Vagina (tissue), 2 donors: ENCODE data around the gene PLEKHM2.

ENCODE experiments used
- POLR2AphosphoS5 ChIP-seq, 2 donors: sonication (generic); formaldehyde crosslinking; IDR thresholded peaks; one replicate each; pipeline ENCODE4 v1.9.0; 2017; ENCODE audit warnings: antibody characterized with exemption in 2 of 2, mild to moderate bottlenecking in 2 of 2, low read depth in 1 of 2; ENCODE audit not compliant: insufficient read depth in 1 of 2
- TF ChIP-seq, protein P1 (sequence below), 3 experiments: fragments of 450-650 bp in 2 of 3; fragments of 200-600 bp in 1 of 3; sonication (generic) in 1 of 3; IDR thresholded peaks; one replicate each; pipeline ENCODE4 v1.5.1; 2017 to 2019; ENCODE audit warnings: antibody characterized with exemption in 3 of 3, mild to moderate bottlenecking in 2 of 3, moderate library complexity in 2 of 3

DNA sequence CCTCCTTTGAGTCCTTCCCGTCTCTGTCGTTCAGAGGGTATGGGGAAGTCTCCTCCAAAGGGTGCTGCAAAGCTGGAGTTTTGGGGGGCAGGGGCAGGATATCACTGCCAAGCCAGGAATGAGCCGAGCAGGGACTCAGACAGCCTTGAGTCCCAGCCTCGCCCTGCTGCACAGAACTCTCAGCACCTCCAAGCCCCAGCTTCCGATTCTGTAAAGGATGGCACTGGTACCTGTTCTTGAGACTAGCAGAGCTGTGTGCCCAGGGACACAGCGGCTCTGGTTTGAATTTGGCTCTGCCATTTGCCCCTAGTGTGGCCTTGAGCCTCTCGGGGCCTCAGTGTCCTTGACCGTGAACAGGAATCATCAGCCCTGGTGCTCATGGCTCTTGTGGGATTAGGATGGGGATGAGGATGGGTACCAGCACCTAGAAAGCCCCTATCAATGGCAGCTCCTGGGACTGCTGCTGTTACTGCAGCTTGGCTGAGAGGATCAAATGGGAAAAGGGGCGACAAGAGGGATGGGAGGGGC lies 73.0 kb downstream of the PLEKHM2 start:
- TF ChIP-seq, protein P1, sequence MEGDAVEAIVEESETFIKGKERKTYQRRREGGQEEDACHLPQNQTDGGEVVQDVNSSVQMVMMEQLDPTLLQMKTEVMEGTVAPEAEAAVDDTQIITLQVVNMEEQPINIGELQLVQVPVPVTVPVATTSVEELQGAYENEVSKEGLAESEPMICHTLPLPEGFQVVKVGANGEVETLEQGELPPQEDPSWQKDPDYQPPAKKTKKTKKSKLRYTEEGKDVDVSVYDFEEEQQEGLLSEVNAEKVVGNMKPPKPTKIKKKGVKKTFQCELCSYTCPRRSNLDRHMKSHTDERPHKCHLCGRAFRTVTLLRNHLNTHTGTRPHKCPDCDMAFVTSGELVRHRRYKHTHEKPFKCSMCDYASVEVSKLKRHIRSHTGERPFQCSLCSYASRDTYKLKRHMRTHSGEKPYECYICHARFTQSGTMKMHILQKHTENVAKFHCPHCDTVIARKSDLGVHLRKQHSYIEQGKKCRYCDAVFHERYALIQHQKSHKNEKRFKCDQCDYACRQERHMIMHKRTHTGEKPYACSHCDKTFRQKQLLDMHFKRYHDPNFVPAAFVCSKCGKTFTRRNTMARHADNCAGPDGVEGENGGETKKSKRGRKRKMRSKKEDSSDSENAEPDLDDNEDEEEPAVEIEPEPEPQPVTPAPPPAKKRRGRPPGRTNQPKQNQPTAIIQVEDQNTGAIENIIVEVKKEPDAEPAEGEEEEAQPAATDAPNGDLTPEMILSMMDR (IDR thresholded peaks at IDR 0.05) = no peak
- TF ChIP-seq POLR2AphosphoS5 (IDR thresholded peaks at IDR 0.05; ENCODE audit: insufficient read depth in 1 of 2, low read depth in 1 of 2) = no peak
